OCI-M1 (cell line): Measurements from ENCODE around the gene CDH11.

Experiments used
- DNase-seq: peaks from one replicate; lab custom pipeline; 2025; lab: John Stamatoyannopoulos, UW

CDH11 gene

DNA sequence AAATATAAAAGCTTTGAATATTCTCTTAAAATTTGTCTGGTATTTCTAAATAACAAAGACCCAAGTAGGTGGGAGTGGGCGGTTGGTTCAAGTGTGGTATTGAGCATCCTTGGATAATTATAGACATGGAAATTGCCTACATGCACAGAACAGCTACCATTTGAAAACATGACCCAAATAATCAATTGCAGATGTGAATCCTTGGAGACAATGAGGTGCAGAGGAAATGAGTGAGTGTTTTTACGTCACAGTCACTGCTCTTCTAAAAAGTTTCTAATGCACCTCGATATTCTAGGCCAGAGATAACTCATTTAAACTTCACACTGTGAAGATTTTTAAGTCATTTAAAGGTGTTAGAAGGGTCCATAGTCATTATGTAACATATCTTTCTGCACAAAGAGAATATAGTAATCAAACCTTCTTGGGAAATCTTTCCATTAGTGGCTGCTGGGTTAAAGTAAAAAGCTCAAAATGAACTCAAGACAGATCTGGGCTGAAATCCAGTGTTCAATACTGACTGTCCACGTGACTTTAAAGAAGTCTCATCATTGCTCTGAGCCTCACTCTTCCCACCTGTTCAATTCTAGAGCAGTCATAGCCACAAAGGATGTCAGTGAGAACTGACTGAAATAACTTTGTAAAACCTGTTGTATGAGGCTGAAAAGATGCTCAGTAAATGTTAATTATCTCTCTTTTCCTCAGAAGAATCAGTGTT, 144.5 kb downstream of the CDH11 start:
- DNase-seq = no peak

DNA sequence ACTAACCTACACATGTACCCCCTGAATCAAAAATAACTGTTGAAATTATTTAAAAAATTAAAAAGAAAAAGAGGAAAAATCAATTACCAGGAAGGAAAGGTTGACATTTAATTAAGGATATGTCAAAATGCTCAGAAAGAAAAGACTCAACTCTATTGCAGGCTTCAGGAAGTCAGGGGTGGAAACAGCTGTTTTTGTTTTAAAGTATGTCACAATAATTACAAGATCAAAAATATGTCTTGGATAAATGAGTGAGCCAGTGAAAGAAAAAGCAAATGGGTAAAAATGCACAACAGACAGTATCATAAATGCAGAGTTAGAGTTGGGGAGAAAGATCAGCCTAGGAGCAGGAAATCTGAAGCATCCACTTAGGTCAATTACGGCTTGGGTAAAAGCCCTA, 146.0 kb downstream of the CDH11 start:
- DNase-seq = no peak

DNA sequence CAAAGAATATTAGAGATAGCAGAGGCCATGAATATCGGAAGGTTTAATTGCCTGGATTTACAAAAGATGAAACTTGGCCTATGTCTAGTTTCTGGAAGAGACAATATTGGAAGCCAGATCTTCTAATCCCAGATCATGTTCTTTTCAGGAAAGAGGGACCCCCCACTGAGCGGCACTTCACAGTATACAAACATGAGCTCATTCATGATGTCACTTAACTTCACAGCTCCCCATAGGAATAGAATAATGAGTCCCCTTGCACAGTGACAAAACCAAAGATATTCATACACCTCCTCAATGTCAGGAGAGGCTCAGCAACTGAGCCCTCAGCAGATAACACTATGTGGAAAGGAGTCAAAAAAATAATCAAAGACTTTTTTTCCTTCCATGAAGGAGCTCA, 147.5 kb downstream of the CDH11 start:
- DNase-seq = no peak

DNA sequence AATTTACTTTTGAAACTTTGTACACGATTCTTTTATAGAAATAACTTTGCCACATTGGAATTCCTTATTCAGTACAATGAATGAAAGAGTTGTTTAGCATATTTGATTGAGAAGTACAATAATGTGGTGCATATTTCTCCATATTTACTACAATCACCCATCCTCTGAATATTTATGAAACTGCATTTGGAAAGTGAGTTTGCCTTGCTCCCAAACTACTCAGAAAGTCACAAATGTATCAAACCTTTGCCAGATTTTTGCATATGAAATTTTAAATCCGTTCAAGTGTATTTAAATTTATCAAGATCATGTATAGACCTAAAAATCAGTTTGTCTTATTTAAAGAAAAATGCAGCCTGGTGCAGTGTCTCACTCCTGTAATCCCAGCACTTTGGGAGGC, 148.7 kb downstream of the CDH11 start:
- DNase-seq = no peak

- no peak for DNase-seq
These were observed 150.7 kb downstream of the CDH11 start for GRCh38 chr16:64971171-64971570.

DNA sequence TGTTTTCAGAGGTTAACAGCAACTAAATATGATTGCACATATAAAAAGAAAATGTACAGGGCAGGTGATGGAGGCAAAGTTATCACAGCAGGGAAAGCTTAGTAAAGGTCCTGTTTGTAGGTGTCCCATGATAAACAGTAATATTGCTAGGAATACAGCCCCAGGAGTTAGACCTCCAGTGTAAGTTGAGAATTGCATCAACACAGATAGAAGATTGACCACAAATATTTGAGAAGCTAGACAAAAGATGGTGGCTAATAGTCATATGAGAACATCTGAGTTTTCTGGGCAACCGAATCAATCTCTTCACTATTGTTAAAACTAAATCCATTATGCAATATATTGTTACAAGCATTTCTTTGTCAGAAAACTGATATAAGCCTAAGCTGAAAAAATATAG, 152.6 kb downstream of the CDH11 start:
- DNase-seq = no peak

- no peak for DNase-seq
These were observed 153.3 kb downstream of the CDH11 start for GRCh38 chr16:64968539-64968938.

DNA sequence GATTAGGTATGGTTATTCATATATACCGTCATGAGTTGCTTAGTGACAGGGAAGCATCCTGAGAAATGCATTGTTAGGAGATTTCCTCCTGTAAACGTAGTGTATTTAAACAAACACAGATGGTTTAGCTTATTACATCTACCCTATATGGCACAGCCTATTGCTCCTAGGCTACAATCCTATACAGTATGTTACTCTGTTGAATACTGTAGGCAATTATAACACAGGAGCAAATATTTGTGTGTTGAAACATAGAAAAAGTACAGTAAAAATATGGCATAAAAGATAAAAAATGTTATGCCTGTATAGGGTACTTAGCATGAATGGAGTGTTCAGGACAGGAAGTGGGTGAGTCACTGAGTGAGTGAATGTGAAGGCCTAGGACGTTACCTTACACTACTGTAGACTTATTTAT, 157.7 kb downstream of the CDH11 start:
- DNase-seq = no peak

DNA sequence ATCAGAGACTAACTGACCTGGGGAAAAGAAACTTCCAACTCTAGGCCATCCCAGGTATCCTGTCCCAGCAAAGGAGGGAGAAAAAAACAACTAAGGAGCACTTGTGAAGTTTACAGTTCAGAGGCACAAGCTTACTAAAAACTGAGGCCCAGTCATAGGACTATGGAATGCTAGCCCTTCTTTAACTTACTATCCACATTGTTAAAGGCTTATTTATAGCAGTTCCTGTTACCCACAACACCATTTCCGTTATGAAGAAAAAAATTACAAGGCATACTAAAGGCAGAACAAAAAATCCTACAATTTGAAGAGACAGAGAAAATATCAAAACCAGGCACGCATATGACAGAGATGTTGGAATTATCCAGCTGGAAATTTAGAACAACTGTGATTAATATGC, 159.1 kb downstream of the CDH11 start:
- no peak for DNase-seq

- no peak for DNase-seq
These were observed 164.6 kb downstream of the CDH11 start for GRCh38 chr16:64957246-64957645.

DNA sequence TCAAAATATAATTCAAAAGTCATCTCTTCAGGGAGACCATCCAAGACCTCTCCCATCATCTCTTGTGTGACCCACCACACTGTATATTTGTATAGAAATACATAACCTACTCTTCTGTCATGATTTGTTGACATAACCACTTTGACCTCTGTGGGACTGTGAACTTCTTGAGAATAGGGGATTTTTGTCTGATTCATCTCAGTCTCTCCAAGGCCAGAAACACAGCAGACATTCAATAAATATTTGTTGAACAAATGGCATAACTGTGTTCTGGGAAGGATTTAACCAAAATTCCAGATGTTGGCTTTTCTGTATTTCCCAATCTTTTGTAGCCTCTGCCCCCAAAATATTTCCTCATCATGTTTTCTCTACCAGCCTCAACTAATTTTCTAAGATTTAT, 169.7 kb downstream of the CDH11 start:
- DNase-seq = no peak

- DNase-seq = no peak
These were observed 170.7 kb downstream of the CDH11 start for GRCh38 chr16:64951193-64951592.

GRCh38 chr16:64950731-64951130, 171.1 kb downstream of the CDH11 start:
- no peak for DNase-seq

DNA sequence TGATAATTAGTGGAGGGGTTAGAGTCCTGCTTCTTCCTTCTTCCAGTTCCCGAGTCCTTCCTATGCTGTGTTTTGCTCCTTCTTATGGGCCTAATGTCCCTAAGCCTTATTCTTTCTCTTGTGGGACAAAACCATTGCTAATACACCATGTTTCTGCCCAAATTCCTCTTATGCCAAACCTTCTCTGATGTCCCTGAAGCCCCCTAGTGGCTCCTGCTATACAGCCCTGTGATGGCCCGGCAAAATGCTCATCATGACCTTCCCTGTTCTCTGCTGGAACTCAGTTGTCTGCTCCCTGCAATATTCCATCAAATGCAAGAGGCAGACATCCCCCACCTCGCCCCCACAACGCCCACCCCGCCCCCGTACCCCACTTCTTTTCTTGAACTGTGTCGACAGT, 171.6 kb downstream of the CDH11 start:
- DNase-seq = peak; percentile 7

DNA sequence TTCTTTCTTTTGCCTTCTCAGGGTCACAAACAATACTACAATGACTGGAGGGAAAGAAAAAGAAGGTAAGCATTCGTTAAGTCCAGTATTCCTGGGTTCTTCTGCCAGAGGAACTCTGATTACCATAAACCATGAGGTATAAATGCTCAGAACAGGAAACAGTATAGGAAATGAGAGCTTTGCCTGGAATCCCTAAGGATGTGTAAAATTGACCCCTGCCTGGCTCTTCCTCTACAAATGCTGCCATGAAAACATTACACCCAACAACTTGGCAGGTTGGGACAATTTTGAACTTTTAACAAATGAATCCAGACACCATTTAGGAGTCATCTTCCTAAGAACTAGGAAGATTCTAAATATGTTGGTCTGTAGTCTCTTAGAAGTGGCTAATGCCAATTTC, 173.8 kb downstream of the CDH11 start:
- no peak for DNase-seq

DNA sequence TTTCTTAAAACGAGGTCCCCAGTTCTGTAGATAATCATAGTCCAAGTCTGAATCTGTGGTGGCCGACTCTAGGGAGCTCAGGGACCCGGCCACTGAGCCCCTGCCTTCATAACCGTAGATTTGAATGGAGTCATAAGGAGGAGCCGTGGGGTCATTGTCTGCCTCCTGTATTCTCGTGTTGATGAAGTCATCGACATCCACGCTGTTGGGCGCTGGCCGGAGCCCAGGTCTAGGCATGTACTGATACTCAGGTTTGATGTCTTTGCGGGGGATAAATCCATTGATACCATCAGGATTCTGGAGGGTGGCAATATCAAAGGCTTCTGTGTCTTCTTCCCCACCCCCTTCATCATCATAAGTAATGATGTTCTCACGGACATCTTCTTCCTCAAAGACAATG, 174.2 kb downstream of the CDH11 start:
- DNase-seq = no peak

DNA sequence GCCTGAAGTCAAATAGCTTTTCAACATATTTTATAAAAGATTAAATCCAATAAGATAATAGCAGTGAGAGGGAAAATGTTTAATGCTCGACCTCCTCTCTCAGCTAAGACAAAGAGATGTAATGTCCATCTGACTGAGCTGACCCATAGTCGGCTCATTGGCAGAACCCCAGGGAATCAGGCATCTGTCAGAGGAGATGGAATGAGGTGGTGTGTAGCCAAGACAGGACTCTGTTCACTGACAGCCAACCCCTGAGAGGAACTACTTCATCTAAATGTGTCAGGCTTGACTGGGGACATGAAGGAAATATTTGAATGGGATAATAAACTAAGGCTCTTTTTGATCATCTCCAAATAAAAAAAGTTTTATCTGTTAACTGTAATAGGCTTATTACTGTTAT, 188.0 kb downstream of the CDH11 start:
- DNase-seq = no peak

DNA sequence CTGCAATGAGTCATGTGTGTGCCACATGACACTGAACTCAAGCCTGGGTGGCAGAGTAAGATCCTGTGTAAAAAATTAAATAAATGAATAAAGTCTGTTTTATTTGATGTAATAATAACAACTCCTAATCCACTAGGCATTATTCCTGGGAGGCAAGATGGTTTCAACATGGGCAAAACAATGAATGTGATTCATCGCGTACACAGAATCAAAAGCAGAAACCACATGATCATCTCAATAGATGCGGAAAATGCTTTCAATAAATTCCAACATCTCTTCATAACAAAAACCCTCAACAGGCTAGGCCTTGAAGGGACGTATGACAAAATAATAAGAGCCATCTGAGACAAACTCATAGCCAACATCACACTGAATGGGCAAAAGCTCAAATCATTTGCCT, 195.4 kb downstream of the CDH11 start:
- DNase-seq = no peak

GRCh38 chr16:64925166-64925565, 196.7 kb downstream of the CDH11 start:
- no peak for DNase-seq

DNA sequence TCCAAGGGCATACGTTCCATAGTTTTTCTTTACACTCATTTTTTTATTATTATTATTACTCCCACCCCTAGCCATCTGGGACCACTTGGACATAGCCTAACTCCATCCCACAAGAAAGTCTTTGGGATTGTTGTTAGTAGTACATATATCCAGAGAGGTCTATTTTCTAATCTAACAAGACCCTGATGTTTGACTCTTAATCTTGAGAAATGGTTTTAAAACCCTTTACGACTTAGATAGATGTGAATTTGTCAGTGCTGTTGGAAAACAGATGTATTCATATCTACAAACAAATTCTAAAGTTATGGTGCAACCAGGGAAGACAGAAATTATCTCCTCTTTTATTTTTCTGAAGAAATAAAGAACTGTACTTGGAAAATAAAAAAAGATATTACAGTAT, 197.8 kb downstream of the CDH11 start:
- DNase-seq = no peak

DNA sequence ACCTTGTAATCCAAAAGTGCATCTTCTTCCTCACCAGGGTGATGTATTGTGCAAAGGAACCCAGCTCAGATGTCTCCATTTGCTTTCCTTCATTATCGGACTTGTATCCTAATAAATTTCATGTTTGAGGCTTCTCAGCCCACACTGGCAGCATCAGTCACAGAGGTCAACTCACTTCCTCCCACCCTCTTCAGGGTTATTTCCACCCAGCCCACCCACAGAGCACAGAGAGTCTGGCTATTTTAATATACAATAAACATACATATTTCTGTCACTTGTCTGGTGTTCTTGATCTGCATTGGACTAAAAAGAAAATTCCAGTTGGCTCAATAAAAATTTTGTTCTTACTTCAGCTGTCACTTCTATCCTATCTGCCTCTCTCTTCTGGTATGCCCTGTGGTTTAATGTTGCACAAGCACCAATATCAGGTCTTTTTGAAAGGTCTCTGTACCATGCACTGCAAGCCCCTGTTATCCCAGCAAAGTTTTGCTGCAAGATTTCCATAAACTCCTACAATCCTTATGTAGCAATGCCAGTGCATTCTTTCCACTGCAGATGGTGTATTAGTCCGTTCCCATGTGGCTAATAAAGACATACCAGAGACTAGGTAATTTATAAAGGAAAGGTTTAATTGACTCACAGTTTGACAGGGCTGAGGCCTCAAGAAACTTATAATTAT, 201.8 kb downstream of the CDH11 start:
- no peak for DNase-seq

GRCh38 chr16:64919141-64919540, 202.7 kb downstream of the CDH11 start:
- no peak for DNase-seq

DNA sequence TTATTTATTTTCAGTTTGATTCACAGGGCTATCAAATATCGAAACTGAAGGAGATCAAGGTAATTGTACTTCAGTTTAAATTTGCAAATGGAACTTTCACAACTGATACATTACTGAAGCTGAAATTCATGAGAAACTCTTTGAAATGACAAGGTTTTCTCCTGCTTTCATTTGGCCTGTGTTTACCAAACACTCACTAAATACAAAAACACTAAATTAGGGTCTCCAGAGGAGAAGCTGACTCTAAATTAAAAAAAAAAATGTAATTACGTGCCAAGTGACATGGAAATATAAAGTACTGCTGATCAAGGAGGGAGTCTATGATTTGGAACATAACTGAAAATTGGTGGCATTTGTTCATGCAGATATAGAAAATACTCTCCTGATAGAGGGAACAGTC, 205.8 kb downstream of the CDH11 start:
- no peak for DNase-seq

DNA sequence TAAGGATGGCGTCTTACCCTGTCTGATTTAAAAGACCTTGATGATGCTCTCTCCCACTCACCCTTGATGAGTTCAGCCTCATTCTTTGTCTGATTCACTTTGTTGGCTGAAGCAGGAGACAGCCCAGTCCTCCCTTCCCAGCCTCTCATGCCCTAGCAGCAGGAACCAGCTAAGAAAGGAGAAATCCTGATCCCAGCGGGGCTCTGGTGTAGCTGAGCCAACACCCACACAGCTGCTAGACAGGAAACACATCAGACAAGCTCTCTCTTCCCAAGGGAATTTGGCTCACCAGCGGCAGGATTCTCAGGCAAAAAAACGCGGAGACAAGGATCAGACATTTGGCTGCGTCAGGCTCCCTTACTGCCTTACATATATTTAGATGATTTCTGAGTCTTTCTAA, 211.5 kb downstream of the CDH11 start:
- no peak for DNase-seq
